Ishikawa (cell line): ENCODE results near the gene COPS9.

Experiments
- CEBPB ChIP-seq: IDR thresholded peaks from 2 replicates; pipeline ENCODE4 v1.6.1; 2012
- EP300 ChIP-seq: IDR thresholded peaks from 2 replicates; pipeline ENCODE4 v1.6.1; 2012; ENCODE audit warnings: borderline replicate concordance
- NFIC ChIP-seq: IDR thresholded peaks from 2 replicates; pipeline ENCODE4 v1.6.1; 2012
- RAD21 ChIP-seq: IDR thresholded peaks from 2 replicates; pipeline ENCODE4 v1.6.1; 2012; ENCODE audit warnings: low read depth
- TAF1 ChIP-seq: IDR thresholded peaks from 2 replicates; pipeline ENCODE4 v1.6.1; 2012; ENCODE audit warnings: low read depth, mild to moderate bottlenecking
- TEAD4 ChIP-seq: IDR thresholded peaks from 2 replicates; pipeline ENCODE4 v1.6.1; 2012
- YY1 ChIP-seq: IDR thresholded peaks from 2 replicates; pipeline ENCODE4 v1.6.1; 2012; ENCODE audit warnings: low read depth
- TF ChIP-seq, protein P1 (sequence below): IDR thresholded peaks from 2 replicates; pipeline ENCODE4 v1.6.1; 2012; ENCODE audit warnings: low read depth, mild to moderate bottlenecking
- TF ChIP-seq, protein P2 (sequence below): IDR thresholded peaks from 2 replicates; pipeline ENCODE4 v1.6.1; 2012

DNA sequence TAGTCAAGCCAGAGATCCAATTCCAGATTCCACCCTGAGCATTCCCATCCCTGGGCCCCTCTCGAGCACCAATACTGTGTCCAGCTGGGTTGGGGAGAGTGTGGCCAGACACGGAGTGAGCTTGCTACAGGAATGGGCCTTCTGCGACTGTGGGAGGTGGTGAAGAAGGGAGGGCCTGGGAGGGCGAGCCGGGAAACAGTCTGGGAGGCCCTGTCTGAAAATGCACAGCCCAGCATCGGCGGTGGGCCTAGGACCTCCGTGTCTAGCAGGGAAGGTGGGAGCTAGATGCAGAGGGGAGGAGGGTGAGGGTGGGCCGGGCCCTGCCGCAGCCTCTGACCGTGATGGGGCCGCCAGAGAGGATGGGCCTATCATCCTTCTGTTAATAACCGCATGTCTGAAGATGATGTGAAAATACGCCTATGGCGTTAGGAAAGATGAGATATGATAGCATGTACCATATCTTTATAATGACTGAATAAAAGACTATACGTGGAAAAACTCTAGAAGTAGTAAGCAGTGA lies 6.2 kb upstream of the COPS9 start:
- TF ChIP-seq EP300 (no peak), CEBPB (no peak), YY1 (no peak), TEAD4 (no peak), RAD21 (no peak), TAF1 (no peak), NFIC (no peak)
- TF ChIP-seq, protein P1, sequence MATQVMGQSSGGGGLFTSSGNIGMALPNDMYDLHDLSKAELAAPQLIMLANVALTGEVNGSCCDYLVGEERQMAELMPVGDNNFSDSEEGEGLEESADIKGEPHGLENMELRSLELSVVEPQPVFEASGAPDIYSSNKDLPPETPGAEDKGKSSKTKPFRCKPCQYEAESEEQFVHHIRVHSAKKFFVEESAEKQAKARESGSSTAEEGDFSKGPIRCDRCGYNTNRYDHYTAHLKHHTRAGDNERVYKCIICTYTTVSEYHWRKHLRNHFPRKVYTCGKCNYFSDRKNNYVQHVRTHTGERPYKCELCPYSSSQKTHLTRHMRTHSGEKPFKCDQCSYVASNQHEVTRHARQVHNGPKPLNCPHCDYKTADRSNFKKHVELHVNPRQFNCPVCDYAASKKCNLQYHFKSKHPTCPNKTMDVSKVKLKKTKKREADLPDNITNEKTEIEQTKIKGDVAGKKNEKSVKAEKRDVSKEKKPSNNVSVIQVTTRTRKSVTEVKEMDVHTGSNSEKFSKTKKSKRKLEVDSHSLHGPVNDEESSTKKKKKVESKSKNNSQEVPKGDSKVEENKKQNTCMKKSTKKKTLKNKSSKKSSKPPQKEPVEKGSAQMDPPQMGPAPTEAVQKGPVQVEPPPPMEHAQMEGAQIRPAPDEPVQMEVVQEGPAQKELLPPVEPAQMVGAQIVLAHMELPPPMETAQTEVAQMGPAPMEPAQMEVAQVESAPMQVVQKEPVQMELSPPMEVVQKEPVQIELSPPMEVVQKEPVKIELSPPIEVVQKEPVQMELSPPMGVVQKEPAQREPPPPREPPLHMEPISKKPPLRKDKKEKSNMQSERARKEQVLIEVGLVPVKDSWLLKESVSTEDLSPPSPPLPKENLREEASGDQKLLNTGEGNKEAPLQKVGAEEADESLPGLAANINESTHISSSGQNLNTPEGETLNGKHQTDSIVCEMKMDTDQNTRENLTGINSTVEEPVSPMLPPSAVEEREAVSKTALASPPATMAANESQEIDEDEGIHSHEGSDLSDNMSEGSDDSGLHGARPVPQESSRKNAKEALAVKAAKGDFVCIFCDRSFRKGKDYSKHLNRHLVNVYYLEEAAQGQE, result no peak
- TF ChIP-seq, protein P2, sequence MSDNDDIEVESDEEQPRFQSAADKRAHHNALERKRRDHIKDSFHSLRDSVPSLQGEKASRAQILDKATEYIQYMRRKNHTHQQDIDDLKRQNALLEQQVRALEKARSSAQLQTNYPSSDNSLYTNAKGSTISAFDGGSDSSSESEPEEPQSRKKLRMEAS, result no peak
